Smooth muscle cell (in vitro differentiated cells): ENCODE data around the gene NAV1. TPM values are rescaled to one million over a fixed set of nuclear protein-coding genes. Genes with fewer than 3 reads are reported as not detected.

Experiments used
- DNase-seq: peaks from one replicate; lab custom pipeline; 2025; ENCODE audit not compliant: unreplicated experiment; lab: John Stamatoyannopoulos, UW
- H2AFZ ChIP-seq: fragments of 200-600 bp; sonication (generic); 2 replicates; pipeline ENCODE4 v1.6.0; 2016; ENCODE audit warnings: antibody characterized with exemption, low read depth, mild to moderate bottlenecking
- H3F3A ChIP-seq: fragments of 200-600 bp; sonication (generic); 2 replicates; pipeline ENCODE4 v1.6.0; 2017; ENCODE audit warnings: antibody characterized with exemption, low read depth
- H3K27ac ChIP-seq: fragments of 200-600 bp; sonication (generic); 2 replicates; pipeline ENCODE4 v1.5.1; 2016; ENCODE audit warnings: low read depth, mild to moderate bottlenecking
- H3K27me3 ChIP-seq: fragments of 200-600 bp; sonication (generic); 2 replicates; pipeline ENCODE4 v1.6.1; 2016; ENCODE audit warnings: low read depth, mild to moderate bottlenecking
- H3K36me3 ChIP-seq: fragments of 200-600 bp; sonication (generic); 2 replicates; pipeline ENCODE4 v1.5.1; 2016; ENCODE audit warnings: low read depth
- H3K4me1 ChIP-seq: fragments of 200-600 bp; sonication (generic); 2 replicates; pipeline ENCODE4 v1.5.1; 2016; ENCODE audit warnings: low read depth
- H3K4me2 ChIP-seq: fragments of 200-600 bp; sonication (generic); 2 replicates; pipeline ENCODE4 v1.6.0; 2016; ENCODE audit warnings: mild to moderate bottlenecking
- H3K4me3 ChIP-seq: fragments of 200-600 bp; sonication (generic); 2 replicates; pipeline ENCODE4 v1.5.1; 2016; ENCODE audit warnings: mild to moderate bottlenecking
- H3K79me2 ChIP-seq: fragments of 200-600 bp; sonication (generic); 2 replicates; pipeline ENCODE4 v1.6.0; 2016; ENCODE audit warnings: low read depth, mild to moderate bottlenecking
- H3K9ac ChIP-seq: fragments of 200-600 bp; sonication (generic); 2 replicates; pipeline ENCODE4 v1.6.0; 2016; ENCODE audit warnings: low read depth
- H3K9me3 ChIP-seq: fragments of 200-600 bp; sonication (generic); replicated peaks from 2 replicates; pipeline ENCODE4 v1.5.1; 2016; ENCODE audit warnings: low read depth
- H4K20me1 ChIP-seq: fragments of 200-600 bp; sonication (generic); 2 replicates; pipeline ENCODE4 v1.6.0; 2016; ENCODE audit warnings: low read depth
- CTCF ChIP-seq: fragments of 200-600 bp; sonication (generic); IDR thresholded peaks from 2 replicates; pipeline ENCODE4 v1.5.1; 2017; ENCODE audit warnings: borderline replicate concordance, mild to moderate bottlenecking, antibody characterized with exemption; ENCODE audit not compliant: insufficient read depth, poor library complexity, severe bottlenecking
- WGBS: methylation state at CpG from one replicate; pipeline ENCODE4 v1.1.7; 2016; ENCODE audit warnings: low lambda C conversion rate; 5-methylcytosine and 5-hydroxymethylcytosine counted together
- polyA plus RNA-seq: library from polyadenylated mRNA; unstranded; fragments of >200 nt; fragmentation: Nextera tagmentation; extraction: Ambion mirVana; gene quantifications from 2 replicates; pipeline ENCODE4 v1.2.1, GENCODE V29; 2016
- total RNA-seq: library from RNA; depleted of rRNA; stranded (reverse); fragments of >200 nt; gene quantifications from 2 replicates; pipeline ENCODE4 v1.2.3, GENCODE V29; 2014

NAV1 gene
- total RNA-seq: 52.3 and 60.1 TPM in 2 replicates
- polyA plus RNA-seq: 65.2 and 71.1 TPM in 2 replicates

- H3K4me3 ChIP-seq: peak within 1 kb of the TSS; percentile 68
- WGBS: under 1% methylated on average over 70 of the region's 93 CpGs
- H3K4me1 ChIP-seq: peaks cover 38% of the 10 kb centered on the region
- no peaks in the 10 kb centered on the region for H3K9me3 ChIP-seq
- peak within 1 kb of the TSS; percentile 84 for H3K9ac ChIP-seq
- peak; percentile 55 for DNase-seq
- H3F3A ChIP-seq: peaks cover 61% of the 10 kb centered on the region
- H3K79me2 ChIP-seq: peaks cover 39% of the 10 kb centered on the region
- no peak for TF ChIP-seq CTCF
- peak within 1 kb of the TSS; percentile 64 for H2AFZ ChIP-seq
- no peaks in the 10 kb centered on the region for H3K36me3 ChIP-seq
- no peaks in the 10 kb centered on the region for H4K20me1 ChIP-seq
- H3K27me3 ChIP-seq: no peaks in the 10 kb centered on the region
- peak within 1 kb of the TSS; percentile 97 for H3K4me2 ChIP-seq
- peak within 1 kb of the TSS; percentile 94 for H3K27ac ChIP-seq
Measured at GRCh38 chr1:201538612-201539551, at the start of gene NAV1. TSS of gene NAV1 (plus strand) at chr1:201539127. CDS start at chr1:201622885, 83,758 bp downstream.

- DNase-seq: no peak
- Histone ChIP-seq H3K4me1 (peaks cover 15% of the 10 kb centered on the region), H2AFZ (no peak overlapping the region), H3K79me2 (peaks cover 33% of the 10 kb centered on the region), H3K4me3 (no peak overlapping the region), H3K9ac (no peak overlapping the region), H3K27ac (peak overlapping the region; percentile 13), H4K20me1 (peaks cover 55% of the 10 kb centered on the region), H3K27me3 (no peaks in the 10 kb centered on the region), H3K4me2 (no peak overlapping the region), H3K9me3 (no peaks in the 10 kb centered on the region), H3F3A (peaks cover 55% of the 10 kb centered on the region), H3K36me3 (peaks cover 5% of the 10 kb centered on the region)
- TF ChIP-seq CTCF: no peak
- 90% methylated on average over 6 of the region's 6 CpGs for WGBS
Measured at GRCh38 chr1:201489643-201490261, 49.2 kb upstream of the NAV1 start.

- Histone ChIP-seq H3F3A (peaks cover 54% of the 10 kb centered on the region), H3K4me1 (peaks cover 22% of the 10 kb centered on the region), H3K27me3 (no peaks in the 10 kb centered on the region), H3K27ac (no peak overlapping the region), H3K4me2 (no peak overlapping the region), H3K36me3 (peaks cover 5% of the 10 kb centered on the region), H3K9ac (no peak overlapping the region), H2AFZ (no peak overlapping the region), H3K4me3 (no peak overlapping the region), H3K9me3 (no peaks in the 10 kb centered on the region), H3K79me2 (peaks cover 33% of the 10 kb centered on the region), H4K20me1 (peaks cover 63% of the 10 kb centered on the region)
- no peak for TF ChIP-seq CTCF
- 57% methylated on average over 3 of the region's 3 CpGs for WGBS
- DNase-seq: no peak
Measured at GRCh38 chr1:201490708-201491131, 48.2 kb upstream of the NAV1 start.
